ENCODE measurements around the gene CPNE5. TPM values are rescaled to one million over a fixed set of nuclear protein-coding genes. Genes with fewer than 3 reads are reported as not detected.

CPNE5 gene
- polyA plus RNA-seq, 2 of the 4 experiments (the other 2 are of a cell fraction), result 0.03 to 0.13 TPM

DNA sequence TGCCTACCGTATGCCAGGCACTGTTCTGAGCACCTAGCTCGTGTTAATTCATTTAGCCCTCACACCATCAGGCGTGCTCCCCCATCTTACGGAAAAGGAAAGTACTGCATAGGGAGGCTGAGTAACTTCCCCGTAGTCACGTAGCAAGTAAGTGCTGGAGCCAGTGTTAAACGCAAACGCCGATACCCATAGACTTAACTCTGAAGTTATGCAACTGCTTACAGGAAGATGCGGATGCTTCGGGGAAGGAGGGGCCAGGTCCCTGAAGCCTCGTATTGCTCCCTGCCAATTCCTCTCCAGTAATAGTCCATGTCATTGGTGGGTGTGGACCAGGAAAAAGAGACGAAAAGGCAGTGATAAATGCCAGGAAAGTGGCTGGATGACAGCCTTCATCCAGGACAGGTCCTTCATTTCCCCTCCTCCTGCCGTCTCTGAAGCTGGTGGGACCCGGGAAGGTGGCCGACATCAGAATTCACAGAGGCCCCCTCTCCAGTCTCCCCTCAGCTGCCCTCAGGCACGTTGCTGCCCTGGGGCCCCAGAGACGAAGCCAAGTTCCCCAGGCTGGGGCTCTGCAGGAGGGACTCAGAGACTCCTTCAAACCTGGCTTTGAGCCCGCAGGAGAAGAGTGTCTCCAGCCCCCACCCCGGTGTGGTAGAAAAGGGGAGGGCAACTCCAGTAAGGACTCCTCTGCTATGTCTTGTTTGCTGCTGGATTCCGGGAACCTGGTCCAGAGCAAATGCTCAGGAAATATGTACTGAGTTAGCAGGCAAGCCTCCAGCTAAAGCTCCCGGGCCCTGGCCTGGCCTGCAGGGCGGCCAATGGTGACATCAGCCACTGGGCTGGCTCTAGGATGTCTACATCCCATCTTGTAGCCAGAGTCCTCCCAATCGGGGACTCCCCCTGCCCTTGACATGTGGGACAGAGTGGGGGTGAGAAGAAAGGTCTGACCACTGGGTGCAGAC, 103.9 kb downstream of the CPNE5 start:
- H3K4me3 ChIP-seq, result no peak overlapping the region
- DNase-seq (ENCODE audit: low read depth in 1 of 2, low spot score in 1 of 2) (no peak), FAIRE-seq (no peak), ATAC-seq (peak; percentile 38 to 58; a peak in 3 of 6 replicates)
- CTCF ChIA-PET, result interaction anchor here (0.7 to 1.5 kb wide), 3 partner anchors 12 to 25 kb away, joined by 3 to 5 read pairs (median 3); no protein-coding TSS in a partner anchor
- no peaks in the 10 kb centered on the region for H3K9me3 ChIP-seq
- 72% methylated on average over 21 of the region's 24 CpGs for WGBS (ENCODE audit: missing lambda C conversion rate)
- H3K4me1 ChIP-seq, result 0 out of 3 replicates have a peak, but pooled peaks cover 7% of the 10 kb centered on the region
- POLR2A ChIA-PET, result no interaction called here
- TF ChIP-seq CBX8 (IDR thresholded peaks at IDR 0.05) (no peak), MAZ (IDR thresholded peaks at IDR 0.05; ENCODE audit: borderline replicate concordance, low read depth, low read length) (no peak), ZFP36 (IDR thresholded peaks at IDR 0.05; ENCODE audit: borderline replicate concordance, partially characterized antibody) (no peak), POLR2AphosphoS2 (conservative IDR thresholded peaks at IDR 0.05; ENCODE audit: low read length) (no peak), TP53 (CRISPR knock-in tag; IDR thresholded peaks at IDR 0.05) (no peak), NPAS2 (CRISPR knock-in tag; IDR thresholded peaks at IDR 0.05; ENCODE audit: borderline replicate concordance) (no peak), MYC (IDR thresholded peaks at IDR 0.05; ENCODE audit: borderline replicate concordance, low read length) (no peak), SREBF2 (IDR thresholded peaks at IDR 0.05) (no peak), CHD4 (IDR thresholded peaks at IDR 0.05; ENCODE audit: borderline replicate concordance) (no peak), FOSB (CRISPR knock-in tag; IDR thresholded peaks at IDR 0.05) (no peak), JUN (IDR thresholded peaks at IDR 0.05) (no peak), ZNF302 (CRISPR knock-in tag; IDR thresholded peaks at IDR 0.05) (no peak), CBX2 (IDR thresholded peaks at IDR 0.05; ENCODE audit: borderline replicate concordance, low read depth) (no peak), MAFK (IDR thresholded peaks at IDR 0.05; ENCODE audit: partially characterized antibody) (no peak), HDAC2 (IDR thresholded peaks at IDR 0.05) (no peak)
- TF ChIP-seq, protein P1, sequence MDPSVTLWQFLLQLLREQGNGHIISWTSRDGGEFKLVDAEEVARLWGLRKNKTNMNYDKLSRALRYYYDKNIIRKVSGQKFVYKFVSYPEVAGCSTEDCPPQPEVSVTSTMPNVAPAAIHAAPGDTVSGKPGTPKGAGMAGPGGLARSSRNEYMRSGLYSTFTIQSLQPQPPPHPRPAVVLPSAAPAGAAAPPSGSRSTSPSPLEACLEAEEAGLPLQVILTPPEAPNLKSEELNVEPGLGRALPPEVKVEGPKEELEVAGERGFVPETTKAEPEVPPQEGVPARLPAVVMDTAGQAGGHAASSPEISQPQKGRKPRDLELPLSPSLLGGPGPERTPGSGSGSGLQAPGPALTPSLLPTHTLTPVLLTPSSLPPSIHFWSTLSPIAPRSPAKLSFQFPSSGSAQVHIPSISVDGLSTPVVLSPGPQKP (IDR thresholded peaks at IDR 0.05; ENCODE audit: low read depth, low read length), result no peak
- no peak overlapping the region for H3K4me2 ChIP-seq
- peak overlapping the region in 1 of 2 experiments; percentile 43; a peak in 1 of 6 replicates for H3K27ac ChIP-seq

DNA sequence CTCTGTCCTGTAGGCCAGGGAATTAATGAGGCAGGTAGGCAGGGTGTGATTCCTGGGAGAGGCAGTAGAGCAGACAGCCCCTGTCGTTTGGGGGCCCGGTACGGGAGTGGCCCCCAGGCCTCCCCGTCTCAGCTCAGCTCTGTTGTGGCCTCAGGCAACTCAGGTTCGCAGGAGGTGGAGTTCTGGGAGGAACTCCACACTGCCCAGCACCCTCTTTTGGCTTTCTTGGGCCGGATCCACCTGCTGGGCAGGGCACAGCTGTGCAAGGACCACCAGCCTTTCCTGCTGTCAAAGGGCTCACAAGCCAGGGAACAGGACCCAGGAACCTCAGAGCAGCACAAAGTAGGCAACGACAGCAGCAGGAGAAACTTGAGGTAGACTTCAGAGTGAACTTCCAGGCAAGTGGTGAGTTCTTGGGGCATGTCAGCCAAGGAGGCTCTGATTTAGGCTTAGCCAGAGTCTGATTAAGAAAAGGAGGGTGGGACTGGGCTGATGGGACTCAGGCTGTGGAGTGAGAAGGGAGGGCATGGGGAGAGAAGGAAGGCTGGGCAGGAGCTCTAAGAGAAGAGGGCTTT, 104.7 kb downstream of the CPNE5 start:
- H3K4me2 ChIP-seq, result no peak overlapping the region
- no peak for ATAC-seq
- TF ChIP-seq GATA3 (IDR thresholded peaks at IDR 0.05; ENCODE audit: borderline replicate concordance), result no peak
- TF ChIP-seq, protein P2, sequence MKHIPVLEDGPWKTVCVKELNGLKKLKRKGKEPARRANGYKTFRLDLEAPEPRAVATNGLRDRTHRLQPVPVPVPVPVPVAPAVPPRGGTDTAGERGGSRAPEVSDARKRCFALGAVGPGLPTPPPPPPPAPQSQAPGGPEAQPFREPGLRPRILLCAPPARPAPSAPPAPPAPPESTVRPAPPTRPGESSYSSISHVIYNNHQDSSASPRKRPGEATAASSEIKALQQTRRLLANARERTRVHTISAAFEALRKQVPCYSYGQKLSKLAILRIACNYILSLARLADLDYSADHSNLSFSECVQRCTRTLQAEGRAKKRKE (CRISPR knock-in tag; IDR thresholded peaks at IDR 0.05; ENCODE audit: low read depth), result no peak
- TF ChIP-seq, protein P3, sequence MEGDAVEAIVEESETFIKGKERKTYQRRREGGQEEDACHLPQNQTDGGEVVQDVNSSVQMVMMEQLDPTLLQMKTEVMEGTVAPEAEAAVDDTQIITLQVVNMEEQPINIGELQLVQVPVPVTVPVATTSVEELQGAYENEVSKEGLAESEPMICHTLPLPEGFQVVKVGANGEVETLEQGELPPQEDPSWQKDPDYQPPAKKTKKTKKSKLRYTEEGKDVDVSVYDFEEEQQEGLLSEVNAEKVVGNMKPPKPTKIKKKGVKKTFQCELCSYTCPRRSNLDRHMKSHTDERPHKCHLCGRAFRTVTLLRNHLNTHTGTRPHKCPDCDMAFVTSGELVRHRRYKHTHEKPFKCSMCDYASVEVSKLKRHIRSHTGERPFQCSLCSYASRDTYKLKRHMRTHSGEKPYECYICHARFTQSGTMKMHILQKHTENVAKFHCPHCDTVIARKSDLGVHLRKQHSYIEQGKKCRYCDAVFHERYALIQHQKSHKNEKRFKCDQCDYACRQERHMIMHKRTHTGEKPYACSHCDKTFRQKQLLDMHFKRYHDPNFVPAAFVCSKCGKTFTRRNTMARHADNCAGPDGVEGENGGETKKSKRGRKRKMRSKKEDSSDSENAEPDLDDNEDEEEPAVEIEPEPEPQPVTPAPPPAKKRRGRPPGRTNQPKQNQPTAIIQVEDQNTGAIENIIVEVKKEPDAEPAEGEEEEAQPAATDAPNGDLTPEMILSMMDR (IDR thresholded peaks at IDR 0.05), result no peak
- TF ChIP-seq, protein P4, sequence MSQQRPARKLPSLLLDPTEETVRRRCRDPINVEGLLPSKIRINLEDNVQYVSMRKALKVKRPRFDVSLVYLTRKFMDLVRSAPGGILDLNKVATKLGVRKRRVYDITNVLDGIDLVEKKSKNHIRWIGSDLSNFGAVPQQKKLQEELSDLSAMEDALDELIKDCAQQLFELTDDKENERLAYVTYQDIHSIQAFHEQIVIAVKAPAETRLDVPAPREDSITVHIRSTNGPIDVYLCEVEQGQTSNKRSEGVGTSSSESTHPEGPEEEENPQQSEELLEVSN (IDR thresholded peaks at IDR 0.05; ENCODE audit: borderline replicate concordance, low read depth), result no peak
- no peak for TF ChIP-seq CHD2 (IDR thresholded peaks at IDR 0.05; ENCODE audit: low read length, partially characterized antibody)
- TF ChIP-seq MAZ (IDR thresholded peaks at IDR 0.05; ENCODE audit: borderline replicate concordance, low read depth, low read length), result no peak
- TF ChIP-seq EP300 (IDR thresholded peaks at IDR 0.05), result no peak
- no peak for TF ChIP-seq PHF8 (IDR thresholded peaks at IDR 0.05; ENCODE audit: borderline replicate concordance, low read depth)
- TF ChIP-seq, protein P1 (IDR thresholded peaks at IDR 0.05; ENCODE audit: low read depth, low read length), result no peak
- TF ChIP-seq, protein P5, sequence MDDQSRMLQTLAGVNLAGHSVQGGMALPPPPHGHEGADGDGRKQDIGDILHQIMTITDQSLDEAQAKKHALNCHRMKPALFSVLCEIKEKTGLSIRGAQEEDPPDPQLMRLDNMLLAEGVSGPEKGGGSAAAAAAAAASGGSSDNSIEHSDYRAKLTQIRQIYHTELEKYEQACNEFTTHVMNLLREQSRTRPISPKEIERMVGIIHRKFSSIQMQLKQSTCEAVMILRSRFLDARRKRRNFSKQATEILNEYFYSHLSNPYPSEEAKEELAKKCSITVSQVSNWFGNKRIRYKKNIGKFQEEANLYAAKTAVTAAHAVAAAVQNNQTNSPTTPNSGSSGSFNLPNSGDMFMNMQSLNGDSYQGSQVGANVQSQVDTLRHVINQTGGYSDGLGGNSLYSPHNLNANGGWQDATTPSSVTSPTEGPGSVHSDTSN (IDR thresholded peaks at IDR 0.05), result no peak
- no peak for TF ChIP-seq BHLHE40 (IDR thresholded peaks at IDR 0.05; ENCODE audit: low read depth, low read length)
- no peak for TF ChIP-seq CBX2 (IDR thresholded peaks at IDR 0.05; ENCODE audit: borderline replicate concordance, low read depth)
- no peak for TF ChIP-seq RNF2 (IDR thresholded peaks at IDR 0.05; ENCODE audit: borderline replicate concordance, low read depth)
- TF ChIP-seq HOXB5 (CRISPR knock-in tag; IDR thresholded peaks at IDR 0.05), result no peak
- TF ChIP-seq POLR2A (IDR thresholded peaks at IDR 0.05; ENCODE audit: low read length), result no peak
- no peak for TF ChIP-seq ZNF302 (CRISPR knock-in tag; IDR thresholded peaks at IDR 0.05)

More for the DNA sequence above, 104.7 kb downstream of the CPNE5 start:
- Histone ChIP-seq H3K9me3 (no peaks in the 10 kb centered on the region), H3K4me3 (no peak overlapping the region), H3K4me1 (0 out of 3 replicates have a peak, but pooled peaks cover 7% of the 10 kb centered on the region), H3K27ac (no peak overlapping the region)
- DNase-seq (ENCODE audit: low read depth in 1 of 2, low spot score in 1 of 2) (no peak), FAIRE-seq (no peak)
- ChIA-PET CTCF (interaction anchor here (1.3 to 1.7 kb wide), 2 partner anchors 10 to 17 kb away, joined by 3 to 5 read pairs; no protein-coding TSS in a partner anchor), POLR2A (no interaction called here)
- WGBS (ENCODE audit: missing lambda C conversion rate), result 61% methylated on average over 2 of the region's 7 CpGs
